GM12878 (cell line): ENCODE results near the gene PFKP. TPM values are rescaled to one million over a fixed set of nuclear protein-coding genes. Genes with fewer than 3 reads are reported as not detected.

ENCODE experiments used
- ATAC-seq: fragments of 200-7000 bp; cut with Tn5 transposase; 3 replicates; pipeline ENCODE4 v1.9.1; 2020; ENCODE audit warnings: mild to moderate bottlenecking, moderate library complexity
- BruUV-seq: library from RNA; stranded (reverse); fragments of 400-500 nt; replicated peaks from 2 replicates; lab custom pipeline; 2021; lab: Mats Ljungman, UMichigan
- CTCF ChIA-PET: fragments of 300-600 bp; sonication (Branson Sonifier 250); formaldehyde crosslinking; extraction: SDS; loops from one replicate; lab custom pipeline; 2021; ENCODE audit warnings: inconsistent platforms; lab: Yijun Ruan, JAX
- POLR2A ChIA-PET: fragments of 350-600 bp; formaldehyde crosslinking; extraction: SDS; loops from one replicate; lab custom pipeline; 2021; ENCODE audit warnings: inconsistent platforms; lab: Charles Lee
- RAD21 ChIA-PET: fragments of 300-600 bp; sonication (Branson Sonifier 250); formaldehyde crosslinking; loops from one replicate; lab custom pipeline; 2023; ENCODE audit warnings: antibody characterized with exemption; ENCODE audit not compliant: unreplicated experiment; lab: Charles Lee
- SMC1A ChIA-PET: fragments of 300-600 bp; sonication (Branson Sonifier 250); formaldehyde crosslinking; loops from one replicate; lab custom pipeline; 2023; ENCODE audit not compliant: unreplicated experiment, uncharacterized antibody; lab: Charles Lee
- DNase-seq: peaks from one replicate; pipeline ENCODE4 v3.0.0-alpha.2; 2011; ENCODE audit warnings: low read depth, low spot score
- FAIRE-seq: peaks from 3 replicates; lab custom pipeline; 2011; peaks lifted over from hg19 to GRCh38; lab: Jason Lieb, UNC
- H2AFZ ChIP-seq: 2 replicates; pipeline ENCODE4 v1.6.0; 2011; ENCODE audit warnings: low read depth, low read length, control low read depth; ENCODE audit not compliant: control insufficient read depth
- H3K27ac ChIP-seq: 2 replicates; pipeline ENCODE4 v1.5.1; 2011; ENCODE audit warnings: control low read depth; ENCODE audit not compliant: control insufficient read depth, insufficient read depth
- H3K27me3 ChIP-seq, 2 experiments: replicated peaks in 1 of 2; 2 replicates each; pipeline versions ENCODE4 v1.6.0 to v1.6.1; 2011; ENCODE audit warnings: low read length in 1 of 2; ENCODE audit not compliant: control insufficient read depth in 2 of 2, insufficient read depth in 2 of 2
- H3K36me3 ChIP-seq, 2 experiments: 2 replicates each; pipeline ENCODE4 v1.5.1; 2011; ENCODE audit warnings: low read length in 1 of 2; ENCODE audit not compliant: control insufficient read depth in 2 of 2, insufficient read depth in 2 of 2
- H3K4me1 ChIP-seq: 2 replicates; pipeline ENCODE4 v1.6.1; 2011; ENCODE audit warnings: mild to moderate bottlenecking, low read length, moderate library complexity, mixed read lengths; ENCODE audit not compliant: control insufficient read depth, insufficient read depth
- H3K4me2 ChIP-seq: 2 replicates; pipeline ENCODE4 v1.6.0; 2011; ENCODE audit warnings: control low read depth; ENCODE audit not compliant: control insufficient read depth, insufficient read depth
- H3K4me3 ChIP-seq: fragments of 200-600 bp; sonication (generic); 2 replicates; pipeline ENCODE4 v1.5.1; 2016
- H3K79me2 ChIP-seq: 2 replicates; pipeline ENCODE4 v1.6.0; 2011; ENCODE audit warnings: low read length; ENCODE audit not compliant: control insufficient read depth, insufficient read depth
- H3K9ac ChIP-seq: 2 replicates; pipeline ENCODE4 v1.8.0; 2011; ENCODE audit warnings: low read length, control low read depth, mixed read lengths; ENCODE audit not compliant: control insufficient read depth, insufficient read depth
- H3K9me3 ChIP-seq: replicated peaks from 3 replicates; pipeline ENCODE4 v1.5.1; 2011; ENCODE audit warnings: mild to moderate bottlenecking, low read length; ENCODE audit not compliant: control insufficient read depth, insufficient read depth
- H4K20me1 ChIP-seq: 2 replicates; pipeline ENCODE4 v1.6.0; 2011; ENCODE audit not compliant: control insufficient read depth, insufficient read depth
- BMI1 ChIP-seq: fragments of 450-650 bp; IDR thresholded peaks from 2 replicates; pipeline ENCODE4 v1.6.1; 2016; ENCODE audit warnings: mild to moderate bottlenecking, moderate library complexity, borderline replicate concordance
- IKZF1 ChIP-seq: fragments of 450-650 bp; conservative IDR thresholded peaks from 2 replicates; pipeline ENCODE4 v1.6.1; 2017; ENCODE audit warnings: antibody characterized with exemption, mild to moderate bottlenecking
- IKZF2 ChIP-seq, 2 experiments: fragments of 450-650 bp; IDR thresholded peaks; 2 replicates each; pipeline ENCODE4 v1.6.1; 2017; ENCODE audit warnings: mild to moderate bottlenecking in 2 of 2, moderate library complexity in 2 of 2
- MTA2 ChIP-seq: fragments of 450-650 bp; IDR thresholded peaks from 2 replicates; pipeline ENCODE4 v1.6.1; 2016; ENCODE audit warnings: low read depth, mild to moderate bottlenecking, moderate library complexity
- MXI1 ChIP-seq: fragments of 150-350 bp; IDR thresholded peaks from 2 replicates; pipeline ENCODE4 v1.6.1; 2011; ENCODE audit warnings: low read depth, mild to moderate bottlenecking, inconsistent platforms, low read length, improper control_type of control experiment
- NBN ChIP-seq: fragments of 450-650 bp; IDR thresholded peaks from 2 replicates; pipeline ENCODE4 v1.6.1; 2016
- PML ChIP-seq: IDR thresholded peaks from 2 replicates; pipeline ENCODE4 v1.6.1; 2012; ENCODE audit warnings: low read length, inconsistent platforms
- YBX1 ChIP-seq: fragments of 450-650 bp; IDR thresholded peaks from 2 replicates; pipeline ENCODE4 v1.6.1; 2016; ENCODE audit warnings: antibody characterized with exemption
- WGBS: methylation state at CpG from one replicate; pipeline ENCODE4 v1.1.6; 2016; ENCODE audit warnings: low lambda C conversion rate; ENCODE audit not compliant: insufficient replicate concordance, insufficient coverage; ENCODE audit errors: missing lambda C conversion rate; 5-methylcytosine and 5-hydroxymethylcytosine counted together
- in situ Hi-C: fragments of 300-500 bp; cut with MboI; formaldehyde crosslinking; loops from 9 replicates; pipeline ENCODE4 v1.14.3; 2018; ENCODE audit warnings: mixed read lengths
- intact Hi-C: fragments of 100-400 bp; cut with micrococcal nuclease; formaldehyde crosslinking; loops from one replicate; pipeline ENCODE4 v1.14.2; 2022; ENCODE audit not compliant: unreplicated experiment
- polyA plus RNA-seq, 11 experiments: library from polyadenylated mRNA; depleted of rRNA in 4 of 11; unstranded in 6 of 11; stranded (reverse) in 5 of 11; fragments of >200 nt; fragmentation: Nextera tagmentation in 4 of 11; fragmentation: Illumina TruSeq in 1 of 11; extraction: Ambion mirVana in 4 of 11; extraction: Trizol in 1 of 11; gene quantifications; 1 replicate in 1 of 11; 2 replicates in 10 of 11; pipeline versions ENCODE4 v1.2.1 to v1.2.3, GENCODE V29; 2011 to 2016; ENCODE audit warnings: inconsistent platforms in 2 of 11, missing spikeins in 2 of 11, low read depth in 1 of 11
- total RNA-seq, 4 experiments: library from RNA; depleted of rRNA in 3 of 4; stranded (reverse); fragments of >200 nt in 3 of 4; fragmentation: Illumina TruSeq in 1 of 4; extraction: Trizol in 1 of 4; gene quantifications; 2 replicates each; pipeline versions ENCODE4 v1.2.1 to v1.2.3, GENCODE V29; 2013 to 2021
- TF ChIP-seq, protein P1 (sequence below): IDR thresholded peaks from 2 replicates; pipeline ENCODE4 v1.6.1; 2012; ENCODE audit warnings: low read depth, low read length, improper control_type of control experiment
- TF ChIP-seq, protein P2 (sequence below): fragments of 450-650 bp; IDR thresholded peaks from 2 replicates; pipeline ENCODE4 v1.6.1; 2017; ENCODE audit warnings: low read depth, mild to moderate bottlenecking, moderate library complexity
- TF ChIP-seq, protein P3 (sequence below): fragments of 450-650 bp; IDR thresholded peaks from 2 replicates; pipeline ENCODE4 v1.6.1; 2016; ENCODE audit warnings: mild to moderate bottlenecking, moderate library complexity, borderline replicate concordance
- TF ChIP-seq, protein P4 (sequence below): IDR thresholded peaks from 2 replicates; pipeline ENCODE4 v1.6.1; 2011; ENCODE audit warnings: borderline replicate concordance, low read depth, mild to moderate bottlenecking, moderate library complexity, mixed read lengths, low read length; ENCODE audit not compliant: insufficient read depth; ENCODE audit errors: extremely low read length
- TF ChIP-seq, protein P5 (sequence below): fragments of 450-650 bp; IDR thresholded peaks from 2 replicates; pipeline ENCODE4 v1.6.1; 2014; ENCODE audit warnings: mild to moderate bottlenecking

Gene PFKP
- total and polyA plus RNA-seq, 10 of the 15 experiments (the other 5 are each of a cell fraction or from before 2014, with no cell fraction given), result 27.0 to 145 (median 95.7) TPM

DNA sequence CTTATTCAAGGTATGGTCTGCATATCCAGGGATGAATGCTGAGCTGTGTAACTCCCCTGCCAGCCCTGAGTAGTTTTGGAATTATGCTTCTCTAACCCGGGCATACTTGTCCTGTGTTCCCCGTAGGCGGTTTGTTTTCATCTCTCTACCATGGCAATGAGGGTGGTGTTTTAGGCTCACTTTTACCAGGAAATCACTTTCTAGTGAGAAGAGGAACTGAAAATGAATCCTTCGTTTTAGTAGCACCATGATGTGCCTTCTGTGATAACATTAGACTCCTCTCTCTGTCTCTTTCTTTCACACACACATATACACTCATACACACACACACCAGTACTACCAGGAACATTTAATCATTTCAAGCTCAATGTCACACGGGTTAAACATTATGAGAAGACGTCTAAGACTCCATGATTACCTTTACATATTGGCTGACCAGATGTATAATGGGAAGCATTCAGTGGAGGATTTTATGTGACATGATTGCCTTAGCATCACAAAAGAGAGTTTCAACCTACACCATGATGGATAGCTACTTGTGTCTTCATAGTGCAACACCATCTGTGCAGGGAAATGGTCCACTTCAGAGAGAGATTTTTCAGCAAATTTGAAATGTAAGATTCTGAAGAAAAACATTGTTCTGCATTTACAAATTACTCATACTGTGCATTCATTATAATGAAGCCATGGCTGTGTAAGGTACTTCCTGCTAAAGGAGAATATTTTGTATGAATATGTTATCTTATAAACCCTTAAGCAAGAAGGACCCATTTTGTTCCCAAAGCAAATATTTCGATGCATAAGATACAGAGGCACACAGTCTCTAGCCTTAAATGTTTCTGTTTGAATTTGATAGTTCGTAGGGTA is 31.0 kb upstream of the PFKP start (continued):
- peak; percentile 64 for TF ChIP-seq IKZF1
- TF ChIP-seq NBN, result peak; percentile 70; the same call in 1 of the 2 replicates
- TF ChIP-seq, protein P1, sequence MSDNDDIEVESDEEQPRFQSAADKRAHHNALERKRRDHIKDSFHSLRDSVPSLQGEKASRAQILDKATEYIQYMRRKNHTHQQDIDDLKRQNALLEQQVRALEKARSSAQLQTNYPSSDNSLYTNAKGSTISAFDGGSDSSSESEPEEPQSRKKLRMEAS, result no peak
- TF ChIP-seq MTA2, result peak; percentile 66; the same call in 1 of the 2 replicates
- peak; percentile 67 for TF ChIP-seq BMI1
- no peak for TF ChIP-seq YBX1
- TF ChIP-seq IKZF2 (IDR thresholded peaks at IDR 0.05), result peak; percentile 77 to 86
- TF ChIP-seq, all 136 proteins: peak for 15

DNA sequence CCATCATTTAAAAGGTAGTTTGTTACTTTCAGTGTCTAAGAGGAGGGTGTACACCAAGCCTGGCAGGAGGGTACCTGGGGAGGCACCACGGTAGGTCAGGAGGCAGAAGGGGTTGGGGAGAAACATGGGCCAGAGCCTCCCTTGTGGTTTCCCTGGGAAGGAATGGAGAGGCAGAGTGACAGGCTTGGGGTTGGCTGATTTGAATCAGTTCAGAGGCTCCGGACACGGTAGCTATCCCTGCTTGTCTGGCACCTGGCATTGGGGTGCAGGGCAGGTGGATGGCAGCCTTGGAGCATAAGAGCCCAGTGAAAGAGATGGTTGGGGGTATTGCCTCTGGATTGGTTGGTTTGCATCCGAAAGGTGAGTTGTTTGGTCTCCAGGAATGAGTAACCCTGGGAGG is 30.2 kb upstream of the PFKP start:
- in situ Hi-C loops, result no loop called here
- TF ChIP-seq, protein P2, sequence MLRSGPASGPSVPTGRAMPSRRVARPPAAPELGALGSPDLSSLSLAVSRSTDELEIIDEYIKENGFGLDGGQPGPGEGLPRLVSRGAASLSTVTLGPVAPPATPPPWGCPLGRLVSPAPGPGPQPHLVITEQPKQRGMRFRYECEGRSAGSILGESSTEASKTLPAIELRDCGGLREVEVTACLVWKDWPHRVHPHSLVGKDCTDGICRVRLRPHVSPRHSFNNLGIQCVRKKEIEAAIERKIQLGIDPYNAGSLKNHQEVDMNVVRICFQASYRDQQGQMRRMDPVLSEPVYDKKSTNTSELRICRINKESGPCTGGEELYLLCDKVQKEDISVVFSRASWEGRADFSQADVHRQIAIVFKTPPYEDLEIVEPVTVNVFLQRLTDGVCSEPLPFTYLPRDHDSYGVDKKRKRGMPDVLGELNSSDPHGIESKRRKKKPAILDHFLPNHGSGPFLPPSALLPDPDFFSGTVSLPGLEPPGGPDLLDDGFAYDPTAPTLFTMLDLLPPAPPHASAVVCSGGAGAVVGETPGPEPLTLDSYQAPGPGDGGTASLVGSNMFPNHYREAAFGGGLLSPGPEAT, result no peak
- TF ChIP-seq, protein P3, sequence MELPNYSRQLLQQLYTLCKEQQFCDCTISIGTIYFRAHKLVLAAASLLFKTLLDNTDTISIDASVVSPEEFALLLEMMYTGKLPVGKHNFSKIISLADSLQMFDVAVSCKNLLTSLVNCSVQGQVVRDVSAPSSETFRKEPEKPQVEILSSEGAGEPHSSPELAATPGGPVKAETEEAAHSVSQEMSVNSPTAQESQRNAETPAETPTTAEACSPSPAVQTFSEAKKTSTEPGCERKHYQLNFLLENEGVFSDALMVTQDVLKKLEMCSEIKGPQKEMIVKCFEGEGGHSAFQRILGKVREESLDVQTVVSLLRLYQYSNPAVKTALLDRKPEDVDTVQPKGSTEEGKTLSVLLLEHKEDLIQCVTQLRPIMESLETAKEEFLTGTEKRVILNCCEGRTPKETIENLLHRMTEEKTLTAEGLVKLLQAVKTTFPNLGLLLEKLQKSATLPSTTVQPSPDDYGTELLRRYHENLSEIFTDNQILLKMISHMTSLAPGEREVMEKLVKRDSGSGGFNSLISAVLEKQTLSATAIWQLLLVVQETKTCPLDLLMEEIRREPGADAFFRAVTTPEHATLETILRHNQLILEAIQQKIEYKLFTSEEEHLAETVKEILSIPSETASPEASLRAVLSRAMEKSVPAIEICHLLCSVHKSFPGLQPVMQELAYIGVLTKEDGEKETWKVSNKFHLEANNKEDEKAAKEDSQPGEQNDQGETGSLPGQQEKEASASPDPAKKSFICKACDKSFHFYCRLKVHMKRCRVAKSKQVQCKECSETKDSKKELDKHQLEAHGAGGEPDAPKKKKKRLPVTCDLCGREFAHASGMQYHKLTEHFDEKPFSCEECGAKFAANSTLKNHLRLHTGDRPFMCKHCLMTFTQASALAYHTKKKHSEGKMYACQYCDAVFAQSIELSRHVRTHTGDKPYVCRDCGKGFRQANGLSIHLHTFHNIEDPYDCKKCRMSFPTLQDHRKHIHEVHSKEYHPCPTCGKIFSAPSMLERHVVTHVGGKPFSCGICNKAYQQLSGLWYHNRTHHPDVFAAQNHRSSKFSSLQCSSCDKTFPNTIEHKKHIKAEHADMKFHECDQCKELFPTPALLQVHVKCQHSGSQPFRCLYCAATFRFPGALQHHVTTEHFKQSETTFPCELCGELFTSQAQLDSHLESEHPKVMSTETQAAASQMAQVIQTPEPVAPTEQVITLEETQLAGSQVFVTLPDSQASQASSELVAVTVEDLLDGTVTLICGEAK, result no peak
- TF ChIP-seq, protein P4, sequence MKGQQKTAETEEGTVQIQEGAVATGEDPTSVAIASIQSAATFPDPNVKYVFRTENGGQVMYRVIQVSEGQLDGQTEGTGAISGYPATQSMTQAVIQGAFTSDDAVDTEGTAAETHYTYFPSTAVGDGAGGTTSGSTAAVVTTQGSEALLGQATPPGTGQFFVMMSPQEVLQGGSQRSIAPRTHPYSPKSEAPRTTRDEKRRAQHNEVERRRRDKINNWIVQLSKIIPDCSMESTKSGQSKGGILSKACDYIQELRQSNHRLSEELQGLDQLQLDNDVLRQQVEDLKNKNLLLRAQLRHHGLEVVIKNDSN, result no peak
- TF ChIP-seq MXI1 (no peak), PML (no peak)
- TF ChIP-seq, protein P5, sequence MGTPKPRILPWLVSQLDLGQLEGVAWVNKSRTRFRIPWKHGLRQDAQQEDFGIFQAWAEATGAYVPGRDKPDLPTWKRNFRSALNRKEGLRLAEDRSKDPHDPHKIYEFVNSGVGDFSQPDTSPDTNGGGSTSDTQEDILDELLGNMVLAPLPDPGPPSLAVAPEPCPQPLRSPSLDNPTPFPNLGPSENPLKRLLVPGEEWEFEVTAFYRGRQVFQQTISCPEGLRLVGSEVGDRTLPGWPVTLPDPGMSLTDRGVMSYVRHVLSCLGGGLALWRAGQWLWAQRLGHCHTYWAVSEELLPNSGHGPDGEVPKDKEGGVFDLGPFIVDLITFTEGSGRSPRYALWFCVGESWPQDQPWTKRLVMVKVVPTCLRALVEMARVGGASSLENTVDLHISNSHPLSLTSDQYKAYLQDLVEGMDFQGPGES, result no peak

More for the DNA sequence above, 30.2 kb upstream of the PFKP start:
- no peak for DNase-seq
- POLR2A ChIA-PET, result no interaction called here
- Histone ChIP-seq H3K27me3 (no peaks in the 10 kb centered on the region), H3K4me3 (no peak overlapping the region), H3K27ac (no peak overlapping the region), H3K79me2 (no peaks in the 10 kb centered on the region), H3K9ac (no peak overlapping the region), H2AFZ (no peak overlapping the region), H3K4me1 (peaks cover 3% of the 10 kb centered on the region; the same call in 1 of the 2 replicates), H3K9me3 (no peaks in the 10 kb centered on the region; the same call in 2 of the 3 replicates), H3K36me3 (no peaks in the 10 kb centered on the region), H3K4me2 (no peak overlapping the region), H4K20me1 (no peaks in the 10 kb centered on the region)
- CTCF ChIA-PET, result no interaction called here
- no peak for FAIRE-seq
- no TSS peak for BruUV-seq
- RAD21 ChIA-PET, result no interaction called here
- WGBS, result 24% methylated on average over 4 of the region's 4 CpGs
- SMC1A ChIA-PET, result interaction anchor here (0.6 kb wide), 1 partner anchor 109 kb away, joined by 3 read pairs; no protein-coding TSS in a partner anchor
- intact Hi-C loops, result no loop called here
- ATAC-seq, result no peak
